ENCODE results near the gene CACNA1A. TPM values are rescaled to one million over a fixed set of nuclear protein-coding genes. Genes with fewer than 3 reads are reported as not detected.
"Not testable (repeated sequence)": the region's sequence is repeated elsewhere in the genome, so short reads cannot be mapped to it uniquely, and the experiment has no call there.

The CACNA1A gene
- 1 to 10 TPM; 1.4 to 5.3 (median 2.4) TPM for polyA plus RNA-seq (ENCODE audit: insufficient read length in 4 of 4)

GRCh38 chr19:13506471-13506820 lies at the start of gene CACNA1A:
TSS of gene CACNA1A (minus strand) at chr19:13506479. CDS start at chr19:13506224, 255 bp downstream.
- DNase-seq (ENCODE audit: low read depth in 4 of 4, low spot score in 3 of 4): no peak

- no peak for DNase-seq (ENCODE audit: low read depth in 4 of 4, low spot score in 3 of 4)
Measured at GRCh38 chr19:13554506-13555240, 48.4 kb upstream of the CACNA1A start.

GRCh38 chr19:13553880-13554400 lies 47.7 kb upstream of the CACNA1A start:
- DNase-seq (ENCODE audit: low read depth in 4 of 4, low spot score in 3 of 4): no peak

GRCh38 chr19:13548131-13548530 lies 41.9 kb upstream of the CACNA1A start:
- DNase-seq (ENCODE audit: low read depth in 4 of 4, low spot score in 3 of 4): no peak

- DNase-seq (ENCODE audit: low read depth in 4 of 4, low spot score in 3 of 4): no peak
Measured at GRCh38 chr19:13547102-13547501, 40.8 kb upstream of the CACNA1A start.

- no peak for DNase-seq (ENCODE audit: low read depth in 4 of 4, low spot score in 3 of 4)
Measured at GRCh38 chr19:13544423-13544822, 38.1 kb upstream of the CACNA1A start.

- no peak for DNase-seq (ENCODE audit: low read depth in 4 of 4, low spot score in 3 of 4)
Measured at GRCh38 chr19:13541554-13541953, 35.3 kb upstream of the CACNA1A start.

GRCh38 chr19:13539332-13539731 lies 33.1 kb upstream of the CACNA1A start:
- no peak for DNase-seq (ENCODE audit: low read depth in 4 of 4, low spot score in 3 of 4)

- no peak for DNase-seq (ENCODE audit: low read depth in 4 of 4, low spot score in 3 of 4)
Measured at GRCh38 chr19:13538601-13539253, 32.4 kb upstream of the CACNA1A start.

- DNase-seq (ENCODE audit: low read depth in 4 of 4, low spot score in 3 of 4): no peak
Measured at GRCh38 chr19:13537454-13537853, 31.2 kb upstream of the CACNA1A start.

- no peak for DNase-seq (ENCODE audit: low read depth in 4 of 4, low spot score in 3 of 4)
Measured at GRCh38 chr19:13530720-13531119, 24.4 kb upstream of the CACNA1A start.

GRCh38 chr19:13529721-13530120 lies 23.4 kb upstream of the CACNA1A start:
- DNase-seq (ENCODE audit: low read depth in 4 of 4, low spot score in 3 of 4): not testable (repeated sequence)

GRCh38 chr19:13526552-13526951 lies 20.3 kb upstream of the CACNA1A start:
- no peak for DNase-seq (ENCODE audit: low read depth in 4 of 4, low spot score in 3 of 4)

- no peak for DNase-seq (ENCODE audit: low read depth in 4 of 4, low spot score in 3 of 4)
Measured at GRCh38 chr19:13521066-13521465, 14.8 kb upstream of the CACNA1A start.

- DNase-seq (ENCODE audit: low read depth in 4 of 4, low spot score in 3 of 4): no peak
Measured at GRCh38 chr19:13511947-13512346, 5.7 kb upstream of the CACNA1A start.

- no peak for DNase-seq (ENCODE audit: low read depth in 4 of 4, low spot score in 3 of 4)
Measured at GRCh38 chr19:13507053-13507611, 853 bp upstream of the CACNA1A start.

GRCh38 chr19:13505761-13506470 lies 363 bp downstream of the CACNA1A start:
- DNase-seq (ENCODE audit: low read depth in 4 of 4, low spot score in 3 of 4): no peak

- DNase-seq (ENCODE audit: low read depth in 4 of 4, low spot score in 3 of 4): no peak
Measured at GRCh38 chr19:13505164-13505695, 1.0 kb downstream of the CACNA1A start.

- no peak for DNase-seq (ENCODE audit: low read depth in 4 of 4, low spot score in 3 of 4)
Measured at GRCh38 chr19:13503570-13504235, 2.6 kb downstream of the CACNA1A start.

GRCh38 chr19:13502231-13502630 lies 4.0 kb downstream of the CACNA1A start:
- DNase-seq (ENCODE audit: low read depth in 4 of 4, low spot score in 3 of 4): no peak

All from left renal pelvis (tissue), 4 donors.